Stimulated activated CD8-positive, alpha-beta memory T cell treated with anti-CD3 and anti-CD28 coated beads, Interleukin-12 subunit alpha, Interleukin-12 subunit beta, amount 100 ng/mL, for 24 hours (primary cell): Measurements from ENCODE around the gene HGD.
"Not testable (repeated sequence)": the region's sequence is repeated elsewhere in the genome, so short reads cannot be mapped to it uniquely, and the experiment has no call there.

Experiments used
- DNase-seq: peaks from one replicate; pipeline ENCODE4 v3.0.0-alpha.2; 2020; ENCODE audit errors: extremely low read depth

Gene HGD, protein sequence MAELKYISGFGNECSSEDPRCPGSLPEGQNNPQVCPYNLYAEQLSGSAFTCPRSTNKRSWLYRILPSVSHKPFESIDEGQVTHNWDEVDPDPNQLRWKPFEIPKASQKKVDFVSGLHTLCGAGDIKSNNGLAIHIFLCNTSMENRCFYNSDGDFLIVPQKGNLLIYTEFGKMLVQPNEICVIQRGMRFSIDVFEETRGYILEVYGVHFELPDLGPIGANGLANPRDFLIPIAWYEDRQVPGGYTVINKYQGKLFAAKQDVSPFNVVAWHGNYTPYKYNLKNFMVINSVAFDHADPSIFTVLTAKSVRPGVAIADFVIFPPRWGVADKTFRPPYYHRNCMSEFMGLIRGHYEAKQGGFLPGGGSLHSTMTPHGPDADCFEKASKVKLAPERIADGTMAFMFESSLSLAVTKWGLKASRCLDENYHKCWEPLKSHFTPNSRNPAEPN

DNA sequence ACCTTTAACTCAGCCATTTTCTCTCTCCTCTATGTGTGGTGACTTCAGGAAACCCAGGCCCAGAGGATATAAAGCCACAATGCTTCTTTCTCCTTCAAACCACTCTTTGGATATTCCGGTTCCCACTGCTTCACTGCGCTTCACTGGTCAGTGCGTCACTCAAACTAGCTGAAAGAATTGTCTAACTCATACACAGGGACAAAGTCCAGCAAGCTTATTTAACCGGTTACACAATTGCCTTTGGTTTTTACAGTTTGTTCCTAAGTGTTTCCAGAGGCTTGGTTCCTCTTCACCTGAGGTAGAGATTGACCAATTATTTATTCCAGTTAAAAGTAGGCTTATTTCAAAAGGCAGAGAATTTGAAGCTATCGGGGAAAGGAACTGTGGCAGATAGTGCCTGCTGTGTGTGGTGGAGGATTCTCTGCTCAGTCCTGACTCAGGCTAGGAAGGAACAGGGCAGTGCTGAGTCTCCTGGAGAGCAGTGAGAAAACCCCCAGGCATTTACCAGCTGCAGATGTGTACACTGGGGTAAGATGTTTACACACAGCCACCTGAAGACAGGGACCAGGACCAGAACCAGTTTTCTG lies at the start of gene HGD:
HGD (minus strand) TSS at position 145 of the 587 bp plus-strand sequence; CDS start at position 17, 128 bp downstream.
- DNase-seq: no peak

GRCh38 chr3:120730576-120731542 lies 48.8 kb upstream of the HGD start:
- DNase-seq: no peak

GRCh38 chr3:120726791-120727190 lies 44.8 kb upstream of the HGD start:
- DNase-seq: no peak

DNA sequence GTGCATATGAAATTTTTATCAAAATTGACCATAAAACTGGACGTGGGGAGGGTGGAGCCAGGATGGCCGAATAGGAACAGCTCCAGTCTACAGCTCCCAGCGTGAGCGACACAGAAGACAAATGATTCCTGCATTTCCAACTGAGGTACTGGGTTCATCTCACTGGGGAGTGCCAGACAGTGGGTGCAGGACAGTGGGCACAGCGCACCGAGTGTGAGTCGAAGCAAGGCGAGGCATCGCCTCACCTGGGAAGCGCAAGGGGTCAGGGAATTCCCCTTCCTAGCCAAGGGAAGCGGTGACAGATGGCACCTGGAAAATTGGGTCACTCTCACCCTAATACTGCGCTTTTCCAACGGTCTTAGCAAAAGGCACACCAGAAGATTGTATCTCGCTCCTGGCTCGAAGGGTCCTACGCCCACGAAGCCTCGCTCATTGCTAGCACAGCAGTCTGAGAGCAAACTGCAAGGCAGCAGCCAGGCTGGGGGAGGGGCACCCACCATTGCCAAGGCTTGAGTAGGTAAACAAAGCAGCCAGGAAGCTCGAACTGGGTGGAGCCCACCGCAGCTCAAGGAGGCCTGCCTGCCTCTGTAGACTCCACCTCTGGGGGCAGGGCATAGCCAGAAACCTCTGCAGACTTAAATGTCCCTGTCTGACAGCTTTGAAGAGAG lies 37.3 kb upstream of the HGD start:
- DNase-seq: not testable (repeated sequence)

DNA sequence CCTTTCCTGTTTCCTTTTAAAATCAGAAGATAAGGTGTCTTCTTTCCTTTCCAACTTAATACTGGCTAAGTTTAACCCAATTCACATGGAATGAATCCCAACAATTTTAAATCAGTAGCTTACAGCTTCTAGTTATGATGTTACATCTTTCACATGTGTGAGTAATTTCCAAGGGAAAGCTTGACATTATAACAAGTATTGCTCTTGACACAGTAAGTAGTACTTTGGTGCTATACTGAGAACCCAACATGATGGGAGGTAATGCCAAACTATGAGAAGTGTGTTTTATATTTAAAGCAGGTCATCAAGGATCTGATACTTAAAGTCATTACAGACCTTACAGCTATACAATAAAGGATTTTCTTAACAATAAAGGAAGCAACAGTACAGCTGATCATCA lies 31.2 kb upstream of the HGD start:
- no peak for DNase-seq

DNA sequence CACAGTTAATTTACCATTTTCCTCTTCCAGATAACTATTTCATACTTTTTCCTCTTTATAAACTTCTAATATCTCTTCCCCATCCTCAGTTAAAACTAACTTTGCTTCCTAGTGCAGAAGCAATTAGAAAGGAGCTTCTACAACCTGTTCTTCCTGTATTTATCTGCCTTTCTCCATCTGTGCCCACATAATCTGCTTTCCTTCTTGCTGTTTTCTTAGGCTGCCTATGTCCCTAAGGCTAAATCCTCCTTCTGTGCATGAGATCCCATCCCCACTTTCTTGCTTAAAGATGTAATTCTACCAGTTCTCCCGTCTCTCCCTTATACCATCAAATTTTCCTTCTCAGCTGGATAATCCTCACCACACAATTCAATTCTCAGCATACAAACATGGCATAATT lies 28.3 kb upstream of the HGD start:
- DNase-seq: no peak

DNA sequence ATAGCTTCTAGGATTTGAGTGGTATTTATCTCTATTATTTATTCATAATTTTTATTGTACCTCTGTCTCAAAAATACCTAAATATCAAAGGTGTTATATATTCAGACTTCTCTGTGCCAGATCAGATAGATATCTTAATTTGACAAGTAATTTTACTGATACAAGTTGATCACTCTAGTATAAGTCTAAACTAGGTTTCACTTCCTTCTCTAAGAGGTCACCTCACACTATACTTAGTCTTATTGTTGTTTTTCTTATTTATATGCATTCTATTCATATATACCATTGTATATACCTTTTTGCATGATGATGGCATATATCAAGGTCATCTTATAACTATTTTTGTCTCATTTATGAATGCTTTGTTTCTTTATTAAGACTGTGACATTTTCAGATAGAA lies 26.4 kb upstream of the HGD start:
- DNase-seq: no peak

DNA sequence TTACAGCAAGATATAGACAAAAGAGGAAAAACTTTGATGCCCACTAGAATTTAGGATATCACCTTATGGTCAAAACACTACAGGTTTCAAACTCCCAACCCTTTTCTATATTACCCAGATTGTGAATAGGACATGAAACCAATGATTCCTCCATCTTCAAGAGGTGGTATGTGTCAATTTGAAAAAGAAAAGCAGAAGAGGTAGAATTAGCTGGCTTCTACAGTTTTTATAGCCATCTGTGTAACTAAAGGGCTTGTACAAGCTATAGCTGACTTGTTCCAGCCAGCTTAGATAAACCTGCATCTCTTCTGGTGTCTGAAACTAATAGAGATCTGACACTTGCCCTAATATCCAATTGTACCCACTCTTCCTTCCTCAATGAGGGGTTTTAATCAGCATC lies 24.9 kb upstream of the HGD start:
- no peak for DNase-seq

DNA sequence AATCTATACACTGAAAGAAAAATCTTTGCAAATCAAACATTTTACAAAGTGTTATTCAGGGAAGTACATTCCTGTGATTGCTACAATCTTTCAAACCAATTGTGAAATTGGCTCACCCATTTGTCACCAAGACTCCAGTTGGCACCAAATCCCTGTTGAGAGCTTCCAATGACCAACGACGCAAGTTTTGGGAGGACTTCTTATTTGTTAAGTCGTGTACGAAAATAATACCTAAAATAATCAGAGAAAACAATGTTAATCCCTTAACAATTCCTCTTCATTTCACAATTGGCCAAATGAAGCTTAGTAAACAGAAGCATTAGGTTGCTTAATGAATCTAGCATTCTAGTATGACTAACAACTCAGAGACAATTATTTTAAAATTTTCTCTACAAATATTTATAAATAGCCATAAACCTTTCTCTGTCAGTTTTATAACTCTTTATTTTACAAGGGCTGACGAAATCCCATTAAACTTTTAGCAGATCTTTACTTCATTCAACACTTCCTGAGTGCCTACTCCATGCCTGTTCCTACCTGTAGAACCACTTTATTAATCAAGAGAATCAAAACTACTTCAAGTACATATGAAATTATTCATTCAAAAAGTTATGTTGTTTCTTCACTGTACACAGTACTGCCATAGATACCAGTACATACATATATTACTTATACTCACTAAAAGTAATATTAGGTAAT lies 24.0 kb upstream of the HGD start:
- DNase-seq: no peak

GRCh38 chr3:120699333-120699732 lies 17.3 kb upstream of the HGD start:
- DNase-seq: no peak

DNA sequence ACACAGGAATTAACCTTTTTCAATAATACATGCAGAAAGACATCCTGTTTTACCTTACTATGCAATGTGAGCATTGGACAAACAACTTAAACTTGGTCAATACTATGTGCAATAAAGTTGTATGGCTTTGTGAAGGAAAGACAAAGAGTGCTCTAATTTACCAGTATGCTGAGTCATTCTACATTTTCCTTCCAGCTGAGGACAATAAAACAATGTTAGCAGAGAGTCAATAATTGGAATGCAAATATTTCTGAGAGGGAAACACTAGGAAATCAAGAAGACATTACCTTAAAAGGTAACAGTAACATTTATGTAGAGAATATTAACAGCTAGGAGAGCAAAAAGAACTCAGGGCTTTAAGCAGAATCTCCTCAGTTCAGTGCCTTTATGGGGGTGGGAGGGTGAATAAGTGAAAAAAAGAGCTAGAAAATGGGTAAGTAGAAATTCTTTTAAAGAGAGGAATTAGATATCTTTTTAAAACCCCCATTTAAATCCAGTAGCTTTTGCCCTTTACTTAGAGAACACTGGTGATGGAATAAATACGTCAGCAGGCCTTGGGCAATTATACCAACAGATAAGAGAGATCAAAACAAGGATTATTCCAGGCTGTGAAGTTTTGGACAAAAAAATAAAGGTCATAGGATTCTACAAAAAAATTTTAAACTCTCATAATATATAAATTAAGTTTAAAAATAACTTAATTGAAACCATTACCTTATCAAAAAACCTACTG lies 11.6 kb upstream of the HGD start:
- DNase-seq: no peak

- DNase-seq: no peak
Measured at GRCh38 chr3:120689395-120689794, 7.4 kb upstream of the HGD start.

DNA sequence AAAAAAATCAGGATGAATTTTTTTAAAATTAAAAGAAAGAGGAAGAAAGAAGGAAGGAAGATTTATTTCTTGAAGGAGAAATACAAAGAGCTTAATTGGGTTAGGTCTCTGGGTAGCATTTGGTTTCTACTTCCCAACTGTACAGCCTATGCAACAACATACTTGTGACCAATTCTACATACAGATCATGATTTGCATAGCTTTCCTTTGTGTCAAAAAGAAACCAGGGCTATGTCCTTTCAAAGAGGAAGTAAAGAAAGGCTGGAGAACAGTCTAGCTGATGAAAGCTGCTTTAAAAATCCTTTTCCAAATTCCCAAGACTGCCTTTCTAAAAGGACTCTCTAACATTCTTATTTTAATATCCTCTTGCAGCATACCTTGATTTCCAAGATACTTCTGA lies 6.1 kb upstream of the HGD start:
- DNase-seq: no peak

DNA sequence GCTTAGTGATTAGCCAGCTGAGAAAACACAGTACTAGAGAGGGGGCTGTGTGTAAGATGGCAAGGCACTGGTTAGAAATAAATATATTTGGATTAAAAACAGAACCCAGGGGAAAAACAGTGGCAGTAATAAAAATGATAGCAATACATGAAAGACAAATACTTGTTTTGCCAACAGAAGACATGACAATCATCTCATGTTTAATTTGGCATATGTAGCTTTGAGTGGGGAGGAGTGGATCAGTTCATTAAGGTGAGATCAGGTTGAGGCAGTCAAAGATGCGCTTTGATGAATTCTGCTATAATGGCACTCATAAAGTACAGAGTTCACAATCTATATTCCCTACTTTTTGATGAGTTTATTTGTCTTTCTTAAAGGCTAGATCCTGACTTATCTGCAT lies 3.4 kb upstream of the HGD start:
- no peak for DNase-seq

DNA sequence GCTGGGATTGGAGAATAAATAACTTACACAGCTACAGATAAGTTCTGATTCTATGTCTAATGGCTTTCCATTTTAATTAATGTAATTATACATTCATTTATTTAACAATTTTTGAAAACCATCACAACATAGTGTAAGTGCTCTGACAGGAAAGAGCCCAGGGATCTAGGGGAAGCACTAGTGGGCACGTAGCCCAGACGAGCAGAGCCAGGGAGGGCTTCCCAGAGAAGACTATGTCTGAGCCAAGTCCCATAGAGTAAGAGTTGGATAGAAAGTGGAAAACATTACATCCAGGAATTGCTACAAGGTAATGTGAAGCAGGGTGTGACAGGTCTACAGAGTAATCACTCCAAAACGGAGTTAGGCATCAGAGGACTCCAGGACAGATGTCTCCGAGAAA lies 2.9 kb upstream of the HGD start:
- DNase-seq: no peak

- DNase-seq: no peak
Measured at GRCh38 chr3:120683671-120684301, 1.7 kb upstream of the HGD start.

GRCh38 chr3:120683213-120683612 lies 1.2 kb upstream of the HGD start:
- DNase-seq: no peak

- no peak for DNase-seq
Measured at GRCh38 chr3:120681506-120682038, 467 bp downstream of the HGD start.

DNA sequence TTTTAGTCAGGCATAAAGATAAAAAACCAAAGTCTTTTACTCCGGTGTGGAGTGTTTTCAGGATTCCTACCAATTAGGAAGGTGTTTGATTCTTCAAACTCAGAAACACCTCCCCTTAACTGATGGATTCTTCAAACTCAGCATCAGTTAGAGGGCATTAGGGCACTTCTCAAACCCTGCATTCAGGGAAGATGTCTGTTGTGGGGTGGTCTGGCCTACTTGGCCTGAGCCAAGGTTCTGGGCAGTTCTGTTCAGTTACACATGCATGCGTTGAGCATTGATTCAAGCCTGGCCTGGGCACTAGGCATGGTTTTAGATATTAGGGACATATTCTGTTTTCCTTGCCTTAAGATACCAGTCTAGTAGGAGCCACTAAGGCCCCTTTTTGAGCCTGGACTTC lies 1.0 kb downstream of the HGD start:
- DNase-seq: no peak
